Progenitor cell of endocrine pancreas (in vitro differentiated cells): ENCODE results near the gene TRIM44. TPM values are rescaled to one million over a fixed set of nuclear protein-coding genes. Genes with fewer than 3 reads are reported as not detected.

Experiments used
- DNase-seq: peaks from one replicate; pipeline ENCODE4 v3.0.0; 2021; ENCODE audit warnings: low spot score; ENCODE audit not compliant: unreplicated experiment
- H3K27ac Mint-ChIP-seq: 2 replicates; pipeline ENCODE4 v1.8.0; 2021; ENCODE audit warnings: mild to moderate bottlenecking, moderate library complexity, mixed read lengths
- H3K27me3 Mint-ChIP-seq: 2 replicates; pipeline ENCODE4 v1.8.0; 2021; ENCODE audit warnings: mixed read lengths
- H3K36me3 Mint-ChIP-seq: 2 replicates; pipeline ENCODE4 v1.8.0; 2022; ENCODE audit warnings: mixed read lengths; ENCODE audit not compliant: insufficient read depth
- H3K4me1 Mint-ChIP-seq: 2 replicates; pipeline ENCODE4 v1.8.0; 2021; ENCODE audit warnings: low read depth, mixed read lengths
- H3K4me3 Mint-ChIP-seq: 2 replicates; pipeline ENCODE4 v1.8.0; 2021; ENCODE audit warnings: low read depth, mild to moderate bottlenecking, moderate library complexity, mixed read lengths
- H3K9me3 Mint-ChIP-seq: 2 replicates; pipeline ENCODE4 v1.8.0; 2021; ENCODE audit warnings: low read depth, mixed read lengths
- total RNA-seq: library from RNA; stranded (reverse); gene quantifications from 2 replicates; pipeline ENCODE4 v1.2.1, GENCODE V29; 2021
- TF ChIP-seq, protein P1 (sequence below): fragments of 200-600 bp; sonication (generic); IDR thresholded peaks from one replicate; pipeline ENCODE4 v1.5.0; 2021; ENCODE audit warnings: antibody characterized with exemption, mild to moderate bottlenecking; ENCODE audit not compliant: unreplicated experiment

TRIM44 gene
- total RNA-seq, 1 donor from 2014 or later, result 65.1 TPM

DNA sequence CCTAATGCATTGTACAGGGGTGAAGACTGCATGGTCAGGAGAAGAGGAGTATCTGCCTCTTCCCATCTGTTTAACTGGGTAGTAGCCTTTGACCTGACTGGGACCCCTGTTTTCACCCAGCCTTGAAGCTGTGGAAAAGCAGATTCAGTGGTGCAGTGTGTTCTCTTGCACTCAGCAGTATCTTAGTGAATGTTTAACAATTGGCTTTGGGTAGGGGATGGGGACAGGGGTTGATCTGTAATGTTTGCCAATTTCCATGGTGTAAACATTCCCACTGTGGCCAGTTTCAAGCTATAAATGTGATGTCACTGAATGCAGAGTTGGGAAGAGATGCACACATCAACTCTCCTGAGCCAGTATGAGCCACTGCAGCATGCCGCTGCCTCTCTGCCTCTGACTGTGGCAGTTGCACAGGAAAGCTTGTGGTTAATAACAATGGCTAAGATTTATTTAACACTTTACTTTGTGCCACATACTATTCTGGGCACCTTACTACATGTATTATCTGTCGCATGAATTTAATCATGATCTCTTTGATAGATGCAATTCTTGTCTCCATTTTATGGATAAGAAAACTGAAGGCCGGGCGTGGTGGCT, 28.6 kb upstream of the TRIM44 start:
- no peaks in the 10 kb centered on the region for H3K9me3 Mint-ChIP-seq
- no peak overlapping the region for H3K27ac Mint-ChIP-seq
- DNase-seq, result no peak
- TF ChIP-seq, protein P1, sequence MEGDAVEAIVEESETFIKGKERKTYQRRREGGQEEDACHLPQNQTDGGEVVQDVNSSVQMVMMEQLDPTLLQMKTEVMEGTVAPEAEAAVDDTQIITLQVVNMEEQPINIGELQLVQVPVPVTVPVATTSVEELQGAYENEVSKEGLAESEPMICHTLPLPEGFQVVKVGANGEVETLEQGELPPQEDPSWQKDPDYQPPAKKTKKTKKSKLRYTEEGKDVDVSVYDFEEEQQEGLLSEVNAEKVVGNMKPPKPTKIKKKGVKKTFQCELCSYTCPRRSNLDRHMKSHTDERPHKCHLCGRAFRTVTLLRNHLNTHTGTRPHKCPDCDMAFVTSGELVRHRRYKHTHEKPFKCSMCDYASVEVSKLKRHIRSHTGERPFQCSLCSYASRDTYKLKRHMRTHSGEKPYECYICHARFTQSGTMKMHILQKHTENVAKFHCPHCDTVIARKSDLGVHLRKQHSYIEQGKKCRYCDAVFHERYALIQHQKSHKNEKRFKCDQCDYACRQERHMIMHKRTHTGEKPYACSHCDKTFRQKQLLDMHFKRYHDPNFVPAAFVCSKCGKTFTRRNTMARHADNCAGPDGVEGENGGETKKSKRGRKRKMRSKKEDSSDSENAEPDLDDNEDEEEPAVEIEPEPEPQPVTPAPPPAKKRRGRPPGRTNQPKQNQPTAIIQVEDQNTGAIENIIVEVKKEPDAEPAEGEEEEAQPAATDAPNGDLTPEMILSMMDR, result no peak
- no peak overlapping the region for H3K4me3 Mint-ChIP-seq
- H3K4me1 Mint-ChIP-seq, result peaks cover 15% of the 10 kb centered on the region
- H3K27me3 Mint-ChIP-seq, result peaks cover 6% of the 10 kb centered on the region
- no peaks in the 10 kb centered on the region for H3K36me3 Mint-ChIP-seq

DNA sequence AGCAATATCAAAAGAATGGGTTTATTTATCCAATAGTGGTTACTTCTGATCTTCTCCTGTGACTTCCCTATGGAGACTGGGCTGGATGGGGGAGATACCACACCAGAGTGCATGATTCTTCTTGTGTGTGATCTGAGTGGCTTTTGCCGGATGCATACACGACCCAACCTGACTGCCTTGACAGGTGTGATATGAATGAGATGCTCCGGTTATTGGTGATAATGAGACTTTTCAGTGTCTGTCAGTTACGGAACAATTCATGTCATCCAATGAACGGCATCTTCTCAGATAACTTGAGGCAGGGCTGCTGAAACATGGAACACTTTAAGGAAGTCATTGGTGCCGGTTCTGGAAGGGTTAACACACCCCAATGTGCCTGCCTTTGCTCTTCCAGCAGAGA, 26.6 kb upstream of the TRIM44 start:
- TF ChIP-seq, protein P1, result no peak
- DNase-seq, result no peak
- H3K4me1 Mint-ChIP-seq, result peaks cover 24% of the 10 kb centered on the region
- H3K9me3 Mint-ChIP-seq, result no peaks in the 10 kb centered on the region
- H3K36me3 Mint-ChIP-seq, result no peaks in the 10 kb centered on the region
- no peak overlapping the region for H3K27ac Mint-ChIP-seq
- H3K4me3 Mint-ChIP-seq, result no peak overlapping the region
- H3K27me3 Mint-ChIP-seq, result peaks cover 3% of the 10 kb centered on the region

DNA sequence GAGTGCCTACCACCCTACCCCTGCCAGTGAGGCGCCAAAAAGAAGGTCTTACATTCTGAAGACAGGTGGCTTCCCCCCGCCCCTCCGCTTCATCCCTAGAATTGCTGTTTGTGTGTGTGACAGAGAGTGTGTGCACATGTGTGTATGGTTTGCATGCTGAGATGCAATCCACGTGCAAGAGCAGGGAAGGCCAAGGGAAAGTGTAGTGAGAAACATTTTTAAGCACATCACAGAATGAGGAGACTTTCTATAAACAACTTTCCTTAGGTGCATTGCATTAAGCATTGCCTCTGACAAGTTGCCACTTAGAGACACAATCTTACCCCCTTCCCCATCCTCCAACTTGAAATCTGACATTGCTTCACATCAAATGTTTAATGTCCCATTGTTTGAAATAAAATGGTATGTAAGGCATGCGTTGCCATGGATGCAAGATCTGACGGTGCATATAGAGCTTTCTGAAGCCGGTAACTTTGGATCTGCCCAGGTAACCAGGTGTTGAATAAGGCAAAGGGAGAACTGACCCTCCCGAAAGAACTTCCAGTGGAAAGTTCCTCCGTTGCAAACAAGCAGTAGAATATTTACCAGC, 22.9 kb upstream of the TRIM44 start:
- H3K36me3 Mint-ChIP-seq, result no peaks in the 10 kb centered on the region
- TF ChIP-seq, protein P1, result no peak
- H3K27me3 Mint-ChIP-seq, result no peaks in the 10 kb centered on the region
- no peak for DNase-seq
- no peaks in the 10 kb centered on the region for H3K9me3 Mint-ChIP-seq
- H3K27ac Mint-ChIP-seq, result peak overlapping the region; percentile 21
- H3K4me1 Mint-ChIP-seq, result peaks cover 19% of the 10 kb centered on the region
- H3K4me3 Mint-ChIP-seq, result no peak overlapping the region

DNA sequence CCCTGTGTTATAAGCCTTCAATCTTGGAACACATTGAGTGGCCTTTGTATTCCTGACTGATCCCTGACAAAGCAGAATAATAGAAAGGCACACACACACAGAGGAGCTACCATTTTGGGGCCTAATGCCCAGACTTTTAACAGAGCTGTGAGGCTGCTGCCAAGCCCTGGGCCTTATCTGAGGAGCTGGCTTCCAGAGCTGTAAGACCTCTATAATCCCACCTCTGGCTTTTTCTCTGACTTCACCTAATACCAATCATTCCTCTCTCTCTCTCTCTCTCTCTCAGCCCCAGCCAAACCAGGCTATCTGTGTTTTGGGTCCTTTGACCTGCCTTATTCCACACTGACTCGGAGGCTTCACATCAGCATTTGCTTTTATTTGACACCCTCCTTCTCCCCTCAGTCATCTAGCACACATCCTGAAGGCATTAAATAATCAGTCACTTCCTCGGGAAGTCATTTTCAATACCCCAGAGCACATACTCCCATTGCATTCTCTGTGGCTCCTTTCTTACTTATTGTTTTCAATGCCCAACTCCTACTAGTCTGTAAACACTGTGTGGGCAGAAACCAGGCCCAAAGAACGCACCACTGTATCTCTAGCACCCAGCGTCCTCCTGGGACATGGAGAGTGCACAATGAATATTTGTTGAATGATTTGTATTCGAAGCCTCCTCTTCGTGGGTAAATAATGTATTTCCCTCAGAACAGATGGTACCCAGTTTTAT, 21.2 kb upstream of the TRIM44 start:
- TF ChIP-seq, protein P1, result no peak
- no peak for DNase-seq
- H3K36me3 Mint-ChIP-seq, result no peaks in the 10 kb centered on the region
- H3K4me3 Mint-ChIP-seq, result no peak overlapping the region
- H3K9me3 Mint-ChIP-seq, result no peaks in the 10 kb centered on the region
- peaks cover 19% of the 10 kb centered on the region for H3K4me1 Mint-ChIP-seq
- no peak overlapping the region for H3K27ac Mint-ChIP-seq
- H3K27me3 Mint-ChIP-seq, result no peaks in the 10 kb centered on the region

DNA sequence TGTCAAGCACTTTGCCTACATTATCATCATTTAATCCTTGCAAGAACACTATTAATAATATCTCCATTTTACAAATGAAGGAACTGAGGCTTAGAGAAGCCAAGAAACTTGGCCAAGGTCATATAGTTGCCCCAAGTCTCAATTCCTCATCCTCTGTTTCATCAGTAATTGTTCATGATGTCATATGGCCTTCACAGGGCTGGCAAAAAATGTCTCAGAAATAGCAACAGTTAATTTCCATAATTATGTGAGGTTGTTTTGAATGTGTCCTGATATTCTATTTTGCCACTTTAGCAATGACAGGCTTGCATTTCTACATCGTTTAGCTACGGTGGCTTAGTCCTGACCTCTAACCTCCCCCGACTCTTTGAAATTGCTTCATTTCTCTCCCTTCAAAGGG, 20.6 kb upstream of the TRIM44 start:
- Mint-ChIP-seq H3K36me3 (no peaks in the 10 kb centered on the region), H3K27me3 (no peaks in the 10 kb centered on the region), H3K4me1 (peaks cover 19% of the 10 kb centered on the region), H3K27ac (no peak overlapping the region), H3K4me3 (no peak overlapping the region), H3K9me3 (no peaks in the 10 kb centered on the region)
- TF ChIP-seq, protein P1, result no peak
- DNase-seq, result no peak
